Measurements from ENCODE around the gene ARID1B. TPM values are rescaled to one million over a fixed set of nuclear protein-coding genes. Genes with fewer than 3 reads are reported as not detected.

Gene ARID1B
- total and polyA plus RNA-seq, 9 of the 15 experiments (the other 6 are each of a cell fraction or from before 2014, with no cell fraction given) = 12.5 to 50.5 (median 25.8) TPM

DNA sequence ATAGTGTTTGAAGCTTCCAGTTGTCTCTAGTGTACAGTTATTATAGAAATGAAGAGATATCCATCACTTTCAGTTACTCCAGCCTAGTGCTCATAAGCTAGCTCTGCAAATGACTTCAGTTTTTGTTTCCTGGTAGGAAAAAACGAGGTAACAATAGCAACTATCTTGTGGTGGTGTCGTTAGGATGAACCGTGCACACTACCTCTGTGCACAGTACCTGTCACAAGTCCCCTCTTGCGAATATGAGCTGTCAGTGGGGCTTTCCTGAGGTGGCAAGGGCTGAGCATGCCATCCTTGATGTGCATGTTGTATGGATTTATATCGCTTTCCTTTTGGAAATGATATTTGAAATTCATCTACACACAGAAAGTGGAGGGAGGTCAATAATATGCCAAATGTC lies 151.8 kb downstream of the ARID1B start:
- ATAC-seq (no peak), FAIRE-seq (no peak), DNase-seq (ENCODE audit: extremely low read depth in 1 of 4, low spot score in 3 of 4) (no peak)
- intact Hi-C loops (cut with micrococcal nuclease) (no loop called here), in situ Hi-C loops (cut with MboI) (no loop called here)
- Histone ChIP-seq H3K4me3 (no peak overlapping the region), H3K36me3 (ENCODE audit: control insufficient read depth, insufficient read depth, low read length) (no peaks in the 10 kb centered on the region), H3K9me3 (replicated peaks; ENCODE audit: control insufficient read depth, insufficient read depth, low read depth, low read length) (no peaks in the 10 kb centered on the region), H2AFZ (ENCODE audit: low read depth, low read length) (no peak overlapping the region), H3K4me2 (ENCODE audit: insufficient read depth, low read length) (no peak overlapping the region), H3K9ac (ENCODE audit: insufficient read depth in 1 of 2, low read depth in 2 of 2, low read length in 2 of 2) (no peak overlapping the region), H3K27me3 (ENCODE audit: control insufficient read depth in 2 of 2, insufficient read depth in 2 of 2, low read length in 2 of 2) (no peaks in the 10 kb centered on the region), H3K9me1 (ENCODE audit: control insufficient read depth, insufficient read depth, low read length) (peaks cover 3% of the 10 kb centered on the region), H3K79me2 (ENCODE audit: control insufficient read depth, insufficient read depth, low read length) (peaks cover 22% of the 10 kb centered on the region), H4K20me1 (replicated peaks; ENCODE audit: control insufficient read depth, insufficient read depth, low read length) (no peaks in the 10 kb centered on the region), H3K4me1 (replicated peaks in 1 of 2; ENCODE audit: control insufficient read depth in 2 of 2, insufficient read depth in 2 of 2, low read length in 2 of 2) (peaks cover 5 to 10% of the 10 kb centered on the region in 2 experiments; a peak in 3 of 5 replicates), H3K27ac (ENCODE audit: extremely low read depth, low read depth, low read length) (no peak overlapping the region)
- POLR2A ChIA-PET = interaction anchor here (1.0 kb wide), 1 partner anchor 11 kb away, joined by 4 read pairs; no protein-coding TSS in a partner anchor
- BruUV-seq (replicated peaks) = no TSS peak
- TF ChIP-seq MCM7 (IDR thresholded peaks at IDR 0.05) (no peak), RCOR1 (IDR thresholded peaks at IDR 0.05; ENCODE audit: borderline replicate concordance in 1 of 2, low read depth in 2 of 2, low read length in 2 of 2) (no peak), C11orf30 (IDR thresholded peaks at IDR 0.05; ENCODE audit: low read depth) (no peak), STAT5B (CRISPR knock-in tag; IDR thresholded peaks at IDR 0.05) (no peak), EGR1 (conservative IDR thresholded peaks at IDR 0.05) (no peak), ZBTB8A (IDR thresholded peaks at IDR 0.05; ENCODE audit: partially characterized antibody) (no peak), ZNF41 (CRISPR knock-in tag; conservative IDR thresholded peaks at IDR 0.05) (no peak), CREB3 (tag; conservative IDR thresholded peaks at IDR 0.05; ENCODE audit: low read depth) (no peak), RFX5 (IDR thresholded peaks at IDR 0.05; ENCODE audit: low read depth, low read length) (no peak)
- TF ChIP-seq, protein P1, sequence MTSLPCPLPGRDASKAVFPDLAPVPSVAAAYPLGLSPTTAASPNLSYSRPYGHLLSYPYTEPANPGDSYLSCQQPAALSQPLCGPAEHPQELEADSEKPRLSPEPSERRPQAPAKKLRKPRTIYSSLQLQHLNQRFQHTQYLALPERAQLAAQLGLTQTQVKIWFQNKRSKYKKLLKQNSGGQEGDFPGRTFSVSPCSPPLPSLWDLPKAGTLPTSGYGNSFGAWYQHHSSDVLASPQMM (CRISPR knock-in tag; IDR thresholded peaks at IDR 0.05) = no peak
- CTCF ChIA-PET (ENCODE audit: low intra/inter-chr PET ratio) = no interaction called here
- WGBS (ENCODE audit: insufficient coverage, low coverage, missing lambda C conversion rate) = 54% methylated on average over 5 of the region's 5 CpGs
